Fibroblast of skin of left biceps (primary cell): ENCODE measurements around the gene CDC42.
"Not testable (repeated sequence)": the region's sequence is repeated elsewhere in the genome, so short reads cannot be mapped to it uniquely, and the experiment has no call there.

ENCODE experiments used
- DNase-seq, 2 experiments: peaks; one replicate each; pipeline ENCODE4 v3.0.0-alpha.2; 2013; ENCODE audit warnings: low read depth in 2 of 2

Gene CDC42

DNA sequence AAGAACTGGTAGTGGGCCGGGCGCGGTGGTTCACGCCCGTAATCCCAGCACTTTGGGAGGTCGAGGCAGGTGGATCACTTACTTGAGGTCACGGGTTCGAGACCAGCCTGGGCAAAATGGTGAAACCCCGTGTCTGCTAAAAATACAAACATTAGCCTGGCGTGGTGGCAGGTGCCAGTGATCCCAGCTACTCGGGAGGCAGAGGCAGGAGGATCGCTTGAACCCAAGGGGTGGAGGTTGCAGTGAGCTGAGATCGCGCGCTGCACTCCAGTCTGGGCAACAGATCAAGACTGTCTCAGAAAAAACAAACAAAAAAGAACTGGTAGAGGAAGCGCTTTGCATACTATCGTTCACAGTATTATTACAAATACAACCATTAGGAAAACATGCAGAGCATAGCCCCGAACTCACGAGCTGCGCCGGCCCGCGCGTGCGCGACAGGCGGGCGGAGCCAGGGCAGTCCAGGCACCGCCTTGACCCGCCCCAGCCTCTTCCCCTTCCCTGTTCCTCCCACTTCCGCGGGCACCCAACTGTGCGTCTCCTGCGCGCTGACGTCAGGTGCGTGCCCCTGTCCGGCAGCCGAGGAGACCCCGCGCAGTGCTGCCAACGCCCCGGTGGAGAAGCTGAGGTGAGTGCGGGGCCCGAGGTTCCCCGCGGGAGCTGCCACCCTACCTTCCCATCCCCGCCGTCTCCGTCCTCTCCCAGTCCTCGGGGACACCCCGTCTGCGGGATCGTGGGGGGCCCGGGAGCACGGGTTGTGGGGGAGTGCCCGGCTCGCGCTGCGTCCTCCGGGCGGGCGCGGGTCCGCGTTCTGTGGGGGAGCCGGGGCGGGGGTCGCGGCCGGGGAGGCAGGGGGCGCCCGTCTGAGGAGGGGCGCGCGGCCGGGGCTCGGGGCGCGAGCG lies at the start of gene CDC42:
Gene CDC42, plus strand, starts transcription at position 595 of the 902 bp plus-strand sequence. CDS start 25,770 bp downstream, outside the sequence.
- peak; percentile 86 to 89 for DNase-seq

DNA sequence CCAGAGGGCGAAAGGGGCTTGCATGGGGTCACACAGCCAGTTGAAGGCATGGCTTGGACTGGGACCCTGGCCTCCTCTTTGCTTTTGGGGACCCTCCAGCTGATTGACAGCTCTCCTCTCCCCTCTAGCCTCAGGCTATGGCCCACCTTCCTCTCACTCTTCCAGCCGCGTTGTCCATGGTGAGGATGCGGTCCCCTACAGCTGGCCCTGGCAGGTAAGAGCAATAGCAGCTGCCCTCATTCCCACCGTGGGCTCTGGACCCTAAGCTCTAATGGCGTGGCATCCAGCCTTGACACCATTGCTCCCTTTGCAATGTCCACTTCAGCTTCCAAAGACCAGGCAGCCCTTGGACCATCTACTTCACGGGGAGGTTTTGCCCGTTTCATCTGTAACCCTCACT lies 49.6 kb upstream of the CDC42 start:
- DNase-seq, result not testable (repeated sequence)

DNA sequence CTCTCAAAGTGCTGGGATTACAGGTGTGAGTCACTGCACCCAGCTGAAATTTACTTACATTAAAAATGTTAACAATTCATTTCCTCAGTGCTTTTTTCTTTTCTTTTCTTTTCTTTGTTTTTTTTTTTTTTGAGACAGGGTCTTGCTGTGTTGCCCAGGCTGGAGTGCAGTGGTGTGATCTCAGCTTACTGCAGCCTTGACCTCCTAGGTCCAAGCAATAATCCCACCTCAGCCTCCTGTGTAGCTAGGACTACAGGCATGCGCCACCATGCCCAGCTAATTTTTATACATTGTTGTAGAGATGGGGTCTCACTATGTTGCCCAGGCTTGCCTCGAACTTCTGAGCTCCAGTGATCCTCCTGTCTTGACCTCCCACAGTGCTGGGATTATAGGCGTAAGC lies 48.5 kb upstream of the CDC42 start:
- DNase-seq, result not testable (repeated sequence)

DNA sequence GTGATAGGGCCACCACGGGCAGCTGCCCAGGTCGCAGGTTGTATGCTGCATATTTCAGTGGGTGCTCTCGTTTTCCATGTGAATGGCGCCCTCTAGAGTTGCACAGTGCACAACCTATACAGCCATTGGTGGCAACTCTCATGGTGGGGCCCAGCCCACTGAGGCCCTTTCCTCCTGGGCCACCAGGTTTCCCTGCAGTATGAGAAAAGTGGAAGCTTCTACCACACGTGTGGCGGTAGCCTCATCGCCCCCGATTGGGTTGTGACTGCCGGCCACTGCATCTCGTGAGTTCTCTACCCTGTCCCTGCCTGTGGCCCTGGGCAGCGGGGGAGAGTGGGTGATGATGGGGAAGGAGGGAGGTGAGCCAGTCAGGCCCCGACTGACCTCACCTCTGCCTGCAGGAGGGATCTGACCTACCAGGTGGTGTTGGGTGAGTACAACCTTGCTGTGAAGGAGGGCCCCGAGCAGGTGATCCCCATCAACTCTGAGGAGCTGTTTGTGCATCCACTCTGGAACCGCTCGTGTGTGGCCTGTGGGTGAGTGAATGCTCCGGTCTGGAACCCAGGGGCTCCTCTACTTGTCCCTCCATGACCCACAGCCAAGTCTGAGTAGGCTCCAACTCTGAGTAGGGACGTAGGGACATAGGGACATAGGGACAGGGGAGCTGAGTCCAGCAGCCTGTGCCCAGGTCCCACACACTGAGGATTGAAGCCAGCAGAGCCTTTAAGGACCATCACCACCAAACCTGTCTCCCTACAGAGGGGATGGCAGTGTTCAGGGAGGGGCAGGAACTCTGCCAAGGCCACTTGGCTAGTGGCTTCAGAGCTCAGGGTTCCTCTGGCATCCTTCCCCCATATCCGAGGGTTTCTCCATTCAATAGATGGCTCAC lies 47.0 kb upstream of the CDC42 start:
- DNase-seq, result not testable (repeated sequence)

DNA sequence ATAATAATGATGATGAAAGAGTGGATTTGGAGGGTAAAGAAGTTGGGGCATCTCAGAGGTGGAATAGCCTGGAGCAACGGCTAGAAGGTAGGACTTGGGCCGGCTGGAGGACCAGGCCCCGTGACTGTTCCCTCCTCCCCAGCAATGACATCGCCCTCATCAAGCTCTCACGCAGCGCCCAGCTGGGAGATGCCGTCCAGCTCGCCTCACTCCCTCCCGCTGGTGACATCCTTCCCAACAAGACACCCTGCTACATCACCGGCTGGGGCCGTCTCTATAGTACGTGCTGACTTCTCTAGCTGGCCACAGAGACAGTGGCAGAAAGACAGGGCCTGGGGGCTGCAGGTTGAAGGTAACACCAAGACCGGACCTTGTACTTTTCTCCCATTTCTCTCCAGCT lies 45.8 kb upstream of the CDC42 start:
- not testable (repeated sequence) for DNase-seq

DNA sequence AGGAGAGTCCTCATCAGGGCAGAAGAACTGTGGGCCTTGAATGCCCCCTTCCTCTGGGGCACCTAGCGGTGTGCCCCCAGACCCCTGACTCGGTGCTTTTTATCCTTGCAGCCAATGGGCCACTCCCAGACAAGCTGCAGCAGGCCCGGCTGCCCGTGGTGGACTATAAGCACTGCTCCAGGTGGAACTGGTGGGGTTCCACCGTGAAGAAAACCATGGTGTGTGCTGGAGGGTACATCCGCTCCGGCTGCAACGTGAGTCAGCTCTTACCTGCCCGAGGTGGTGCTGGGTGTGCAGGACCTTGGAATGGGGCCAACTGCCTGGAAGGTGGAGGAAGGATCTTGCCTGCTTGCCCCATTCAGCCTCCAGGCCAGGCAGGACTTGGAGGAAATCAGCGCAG lies 45.2 kb upstream of the CDC42 start:
- DNase-seq, result not testable (repeated sequence)

DNA sequence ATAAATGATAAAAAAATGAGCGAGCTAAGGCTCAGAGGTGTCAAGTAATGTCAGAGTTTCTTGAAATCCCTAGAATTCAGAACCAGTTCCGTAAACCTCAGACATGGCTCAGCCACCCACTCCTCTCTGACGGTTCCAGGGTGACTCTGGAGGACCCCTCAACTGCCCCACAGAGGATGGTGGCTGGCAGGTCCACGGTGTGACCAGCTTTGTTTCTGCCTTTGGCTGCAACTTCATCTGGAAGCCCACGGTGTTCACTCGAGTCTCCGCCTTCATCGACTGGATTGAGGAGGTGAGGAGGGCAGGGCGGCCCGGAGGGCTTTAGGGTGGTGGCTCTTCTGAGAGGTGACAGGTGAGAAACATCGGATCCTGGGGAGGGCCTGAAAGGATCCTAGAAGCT lies 42.9 kb upstream of the CDC42 start:
- not testable (repeated sequence) for DNase-seq

DNA sequence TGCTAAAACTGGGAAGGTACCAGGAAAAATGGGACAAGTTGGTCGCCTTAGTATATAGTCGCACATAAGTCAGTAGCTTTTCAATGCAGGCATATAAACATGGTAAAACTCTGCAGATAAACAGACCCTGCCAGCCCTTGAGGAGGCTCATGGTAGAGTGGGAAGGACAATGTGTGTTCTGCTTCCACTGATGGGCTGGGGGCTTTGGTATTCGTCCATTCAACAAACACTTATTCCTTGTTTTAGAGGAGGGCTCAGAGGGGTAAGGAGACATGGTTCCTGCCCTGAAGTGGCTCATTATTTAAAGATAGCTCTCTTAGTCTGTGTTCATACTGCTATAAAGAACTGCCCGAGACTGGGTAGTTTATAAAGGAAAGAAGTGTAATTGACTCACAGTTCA lies 39.8 kb upstream of the CDC42 start:
- DNase-seq, result not testable (repeated sequence)

DNA sequence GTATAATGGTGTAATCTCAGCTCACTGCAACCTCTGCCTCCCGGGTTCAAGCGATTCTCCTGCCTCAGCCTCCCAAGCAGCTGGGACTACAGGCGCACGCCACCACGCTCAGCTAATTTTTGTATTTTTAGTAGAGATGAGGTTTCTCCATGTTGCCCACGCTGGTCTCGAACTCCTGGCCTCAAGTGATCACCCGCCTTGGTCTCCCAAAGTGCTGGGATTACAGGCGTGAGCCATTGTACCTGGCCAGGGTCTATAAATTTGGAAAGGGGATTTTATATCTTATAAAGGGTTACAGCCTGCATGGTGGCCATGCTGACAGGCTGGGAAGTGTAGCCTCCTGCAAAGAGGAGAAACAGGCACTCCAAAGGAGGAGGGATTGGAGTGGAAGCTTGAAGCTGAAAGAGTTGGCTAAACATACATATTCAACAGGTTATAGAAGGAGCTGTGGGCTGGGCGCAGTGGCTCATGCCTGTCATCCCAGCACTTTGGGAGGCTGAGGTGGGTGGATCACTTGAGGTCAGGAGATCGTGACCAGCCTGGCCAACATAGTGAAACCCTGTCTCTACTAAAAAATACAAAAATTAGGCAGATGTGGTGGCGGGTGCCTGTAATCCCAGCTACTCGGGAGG lies 37.8 kb upstream of the CDC42 start:
- DNase-seq, result not testable (repeated sequence)

DNA sequence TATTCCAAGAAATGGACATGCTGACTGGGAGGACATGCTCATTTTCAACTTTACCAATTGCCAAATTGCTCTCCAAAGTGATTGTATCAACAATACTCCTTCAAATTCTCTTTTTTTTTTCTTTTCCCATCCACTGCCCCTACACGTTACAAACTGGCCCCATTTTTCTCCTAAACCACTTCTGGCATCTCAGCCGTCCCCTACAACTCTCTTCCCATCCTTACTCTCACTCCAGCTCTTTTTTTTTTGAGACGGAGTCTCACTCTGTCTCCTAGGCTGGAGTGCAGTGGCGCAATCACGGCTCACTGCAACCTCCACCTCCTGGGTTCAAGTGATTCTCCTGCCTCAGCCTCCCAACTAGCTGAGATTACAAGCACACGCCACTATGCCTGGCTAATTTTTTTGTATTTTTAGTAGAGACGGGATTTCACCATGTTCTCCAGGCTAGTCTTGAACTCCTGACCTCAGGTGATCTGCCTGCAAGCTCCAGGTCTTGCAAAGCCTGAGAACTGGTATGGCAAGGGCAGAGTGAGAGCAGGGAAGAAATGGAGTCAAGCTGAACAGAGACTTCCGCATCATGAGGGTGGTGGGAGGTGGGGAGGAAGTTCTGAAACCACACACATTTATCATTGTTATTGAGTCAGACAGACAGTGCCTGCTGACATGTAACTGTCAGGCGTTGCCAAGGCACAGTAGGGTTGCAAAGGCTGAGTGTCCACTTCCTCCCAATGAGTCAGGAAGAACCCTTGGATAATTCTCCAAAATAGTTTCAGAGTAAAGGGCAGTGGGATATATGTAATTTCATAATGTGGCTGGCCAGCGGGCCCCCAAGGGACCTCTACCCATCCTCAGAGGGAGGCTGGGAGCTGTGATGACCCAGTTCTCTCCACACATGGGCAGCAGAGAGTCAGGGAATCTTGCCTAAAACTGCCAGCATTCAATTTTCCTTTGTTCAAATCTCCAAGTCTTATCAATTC lies 33.6 kb upstream of the CDC42 start:
- peak; percentile 75 for DNase-seq

DNA sequence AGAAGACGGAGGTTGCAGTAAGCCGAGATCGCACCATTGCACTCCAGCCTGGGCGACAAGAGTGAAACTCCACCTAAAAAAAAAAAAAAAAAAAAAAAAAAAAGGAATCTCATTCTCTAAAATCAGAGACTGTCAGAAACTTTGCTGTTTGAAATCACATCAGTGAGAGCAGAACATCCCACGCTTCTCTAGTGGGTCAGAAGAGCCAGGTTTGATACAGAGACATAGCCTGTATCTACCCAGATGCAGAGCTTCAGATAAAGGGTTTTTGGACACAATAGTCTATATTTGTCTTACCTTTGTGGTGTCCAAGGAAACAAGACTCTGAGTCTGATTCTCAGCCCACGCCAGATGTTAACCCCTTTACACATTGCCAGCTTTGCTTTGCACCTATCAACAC lies 31.4 kb upstream of the CDC42 start:
- no peak for DNase-seq

DNA sequence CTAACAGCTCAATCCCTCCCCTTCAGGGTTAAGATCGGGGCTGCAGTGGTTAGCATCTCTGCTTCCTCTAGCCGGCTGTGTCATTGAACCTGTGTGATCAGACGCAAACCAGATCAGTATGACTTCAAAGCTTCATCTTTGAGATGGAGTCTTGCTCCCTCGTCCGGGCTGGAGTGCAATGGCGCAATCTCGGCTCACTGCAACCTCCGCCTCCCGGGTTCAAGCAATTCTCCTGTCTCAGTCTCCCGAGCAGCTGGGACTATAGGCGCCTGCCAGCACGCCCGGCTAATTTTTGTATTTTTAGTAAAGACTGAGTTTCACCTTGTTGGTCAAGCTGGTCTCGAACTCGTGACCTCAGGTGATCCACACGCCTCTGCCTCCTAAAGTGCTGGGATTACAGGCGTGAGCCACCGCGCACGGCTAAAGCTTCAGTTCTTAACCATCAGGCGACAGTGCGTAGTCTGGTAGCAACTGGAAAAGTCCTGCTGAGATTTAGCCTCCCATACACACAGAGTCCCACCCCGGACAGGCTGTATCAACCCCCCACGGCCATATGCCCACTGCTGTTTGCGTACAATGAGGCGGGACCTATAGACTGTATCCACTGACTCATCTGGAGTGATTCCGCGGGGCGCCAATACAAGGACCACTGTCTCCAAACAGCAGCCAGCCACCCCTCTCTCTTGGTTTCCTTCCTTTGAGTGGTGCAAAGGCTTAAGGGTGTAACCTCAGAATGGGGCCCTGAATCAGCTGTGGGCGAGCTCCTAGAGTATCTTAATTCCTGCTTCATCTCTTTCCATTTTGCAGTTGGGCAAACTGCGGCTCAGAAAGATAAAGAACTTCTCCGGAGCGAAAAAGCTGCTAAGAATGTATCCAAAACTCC lies 27.8 kb upstream of the CDC42 start:
- DNase-seq, result peak; percentile 58 to 60

DNA sequence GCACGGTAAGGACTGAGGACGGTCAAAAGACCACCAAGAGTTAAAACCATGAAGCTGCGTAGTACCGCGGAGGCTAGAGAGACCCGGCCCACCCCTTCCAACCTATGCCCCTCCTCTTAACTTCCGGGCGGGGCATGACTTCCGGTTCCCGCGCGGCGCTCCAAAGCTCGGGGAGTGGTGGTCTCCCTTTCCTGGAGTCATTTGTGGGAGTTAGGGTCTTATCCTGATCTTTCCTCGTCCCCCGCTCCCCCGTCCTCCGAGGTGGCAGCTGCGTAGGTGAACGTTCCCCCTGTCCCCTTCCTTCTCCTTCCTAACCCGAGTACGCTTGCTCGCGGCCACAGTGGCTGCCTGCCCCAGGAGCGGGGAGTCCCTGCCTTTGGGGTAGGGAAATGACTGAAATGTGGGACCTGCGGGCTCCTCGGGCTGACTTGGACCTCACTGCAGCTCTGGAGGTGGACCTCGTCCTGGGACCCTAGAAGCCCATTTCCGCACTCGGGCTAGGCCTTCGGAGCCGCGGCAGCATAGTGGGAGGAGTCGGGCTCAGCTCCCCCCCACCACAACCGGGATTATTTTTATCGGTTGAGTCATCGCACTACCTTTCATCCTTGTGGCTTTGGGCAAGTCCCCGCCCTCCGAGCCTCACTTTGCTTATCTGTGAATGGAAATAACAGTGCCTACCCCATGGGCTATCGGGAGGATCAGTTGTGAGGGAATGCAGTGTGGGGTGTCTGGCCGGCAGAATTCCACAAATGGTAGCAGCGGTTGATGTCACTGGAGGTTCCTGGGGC lies 26.9 kb upstream of the CDC42 start:
- DNase-seq, result peak; percentile 60 to 64

DNA sequence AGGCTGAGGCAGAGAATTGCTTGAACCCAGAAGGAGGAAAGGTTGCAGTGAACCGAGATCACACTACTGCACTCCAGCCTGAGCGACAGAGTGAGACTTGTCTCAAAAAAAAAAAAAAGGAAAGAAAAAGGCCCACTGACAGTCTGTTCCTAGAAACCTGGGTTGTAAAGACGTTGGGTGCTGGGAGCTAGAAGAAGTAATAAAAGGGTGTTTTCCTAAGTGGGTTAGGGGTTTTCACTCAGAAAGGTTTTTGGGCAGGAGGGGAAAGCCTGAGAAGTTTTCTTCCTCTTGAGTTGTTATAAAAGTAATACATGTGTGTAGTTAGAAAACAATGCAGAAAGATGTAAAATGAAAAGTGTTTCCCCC lies 25.6 kb upstream of the CDC42 start:
- no peak for DNase-seq

DNA sequence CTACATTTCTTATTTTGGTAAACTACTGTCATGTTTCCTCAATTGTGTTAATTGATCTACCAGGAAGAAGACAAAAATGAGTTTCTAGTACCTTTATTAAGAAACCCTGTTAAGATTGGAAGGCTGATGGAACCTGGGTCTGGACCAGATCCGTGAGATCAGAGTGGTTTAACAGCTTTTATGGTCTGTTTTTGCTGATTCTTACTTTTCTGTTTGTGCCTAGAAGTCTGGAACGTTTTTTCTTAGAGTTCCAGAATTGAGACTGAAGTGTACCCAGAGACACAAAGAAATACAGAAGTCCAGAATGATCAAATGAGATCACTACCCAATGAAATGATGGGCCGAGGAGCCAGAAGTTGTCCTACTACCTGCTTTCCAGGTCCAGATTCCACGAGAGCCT lies 22.5 kb upstream of the CDC42 start:
- no peak for DNase-seq

DNA sequence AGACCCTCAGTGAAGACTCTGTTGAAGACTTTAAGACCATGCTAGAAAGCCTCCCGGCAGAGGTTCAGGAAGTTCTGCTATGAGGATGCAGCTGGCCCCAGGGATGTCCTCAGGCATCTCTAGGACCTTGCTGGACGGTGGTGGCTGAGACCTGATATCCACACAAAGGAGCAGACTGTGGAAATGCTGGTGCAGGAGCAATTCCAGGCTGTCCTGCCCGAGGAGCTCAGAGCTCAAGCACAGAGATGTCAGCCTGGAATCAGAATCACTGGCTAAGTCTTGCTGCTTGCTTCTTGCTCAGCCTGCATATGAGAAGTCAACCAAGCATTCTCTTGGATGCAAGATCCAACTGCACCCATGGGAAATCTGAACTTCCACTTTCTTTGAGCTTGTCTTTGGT lies 22.0 kb upstream of the CDC42 start:
- DNase-seq, result no peak

DNA sequence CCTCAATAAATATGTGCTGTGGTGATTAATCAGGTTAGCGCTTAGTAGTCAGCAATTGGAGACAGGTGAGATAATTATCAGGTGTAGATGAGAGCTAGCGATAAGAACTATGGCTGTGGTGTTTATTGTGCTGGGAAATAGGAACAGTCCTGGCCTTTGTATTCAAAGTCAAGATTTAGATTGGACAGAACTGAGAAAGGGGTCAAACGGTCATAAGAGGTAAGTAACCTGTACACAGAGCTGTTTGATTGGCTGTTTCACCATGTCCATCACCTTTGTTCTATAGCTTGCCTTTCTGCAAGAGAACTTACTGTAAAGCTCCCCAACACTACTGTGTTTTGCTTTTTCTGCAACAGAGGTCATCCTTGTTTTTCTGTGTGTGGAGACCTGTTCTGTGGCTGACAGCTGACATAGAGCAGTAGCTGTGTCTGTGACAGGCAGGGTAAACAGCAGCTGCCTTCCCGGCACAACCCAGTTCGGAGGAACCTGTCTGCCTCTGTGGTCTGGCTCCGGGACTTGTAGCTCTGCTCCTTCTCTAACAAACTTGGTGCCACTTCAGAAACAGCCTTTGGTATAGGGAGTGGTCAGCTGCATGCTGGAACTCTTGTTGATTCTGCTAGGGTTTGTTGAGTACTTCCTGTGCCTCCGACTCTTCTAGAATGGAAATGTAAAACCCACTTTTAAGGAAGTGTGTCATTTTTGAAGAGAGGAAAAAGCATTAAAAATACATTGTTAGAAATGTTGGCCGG lies 21.1 kb upstream of the CDC42 start:
- no peak for DNase-seq

DNA sequence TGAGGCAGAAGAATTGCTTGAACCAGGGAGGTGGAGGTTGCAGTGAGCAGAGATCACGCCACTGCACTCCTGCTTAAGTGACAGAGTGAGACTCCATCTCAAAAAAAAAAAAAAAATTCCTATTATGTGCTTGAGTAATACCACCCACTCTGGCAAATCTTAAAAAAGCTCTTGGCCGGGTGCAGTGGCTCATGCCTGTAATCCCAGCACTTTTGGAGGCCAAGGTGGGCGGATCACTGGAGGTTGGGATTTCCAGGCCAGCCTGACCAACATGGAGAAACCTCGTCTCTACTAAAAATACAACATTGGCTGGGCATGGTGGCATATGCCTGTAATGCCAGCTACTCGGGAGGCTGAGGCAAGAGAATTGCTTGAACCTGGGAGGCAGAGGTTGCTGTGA lies 17.7 kb upstream of the CDC42 start:
- not testable (repeated sequence) for DNase-seq
